GM03348 (cell line): ENCODE data around the gene PTP4A2.
"Not testable (repeated sequence)": the region's sequence is repeated elsewhere in the genome, so short reads cannot be mapped to it uniquely, and the experiment has no call there.

Source experiments
- DNase-seq: peaks from one replicate; pipeline ENCODE4 v3.0.0; 2012; ENCODE audit warnings: low spot score

PTP4A2 gene

GRCh38 chr1:31924839-31925238 lies 13.3 kb downstream of the PTP4A2 start:
- no peak for DNase-seq

- no peak for DNase-seq
Observed at GRCh38 chr1:31923901-31924535, 14.2 kb downstream of the PTP4A2 start.

- DNase-seq = no peak
Observed at GRCh38 chr1:31920956-31921355, 17.2 kb downstream of the PTP4A2 start.

DNA sequence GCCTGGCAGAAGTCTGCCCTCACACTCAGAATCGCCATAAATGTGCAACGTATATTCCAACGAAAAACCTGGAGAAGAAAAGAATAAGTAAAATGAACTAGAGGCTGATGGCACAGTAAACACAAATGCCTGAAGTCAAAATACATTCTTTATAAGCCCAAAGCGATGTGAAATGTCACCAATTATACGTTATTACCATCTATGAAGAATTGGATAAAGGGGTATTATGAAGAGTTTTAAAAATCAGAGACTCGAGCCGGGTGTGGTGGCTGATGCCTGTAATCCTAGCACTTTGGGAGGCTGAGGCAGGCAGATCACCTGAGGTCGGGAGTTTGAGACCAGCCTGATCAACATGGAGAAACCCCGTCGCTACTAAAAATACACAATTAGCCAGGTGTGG lies 18.6 kb downstream of the PTP4A2 start:
- no peak for DNase-seq

GRCh38 chr1:31915438-31915837 lies 22.7 kb downstream of the PTP4A2 start:
- no peak for DNase-seq

DNA sequence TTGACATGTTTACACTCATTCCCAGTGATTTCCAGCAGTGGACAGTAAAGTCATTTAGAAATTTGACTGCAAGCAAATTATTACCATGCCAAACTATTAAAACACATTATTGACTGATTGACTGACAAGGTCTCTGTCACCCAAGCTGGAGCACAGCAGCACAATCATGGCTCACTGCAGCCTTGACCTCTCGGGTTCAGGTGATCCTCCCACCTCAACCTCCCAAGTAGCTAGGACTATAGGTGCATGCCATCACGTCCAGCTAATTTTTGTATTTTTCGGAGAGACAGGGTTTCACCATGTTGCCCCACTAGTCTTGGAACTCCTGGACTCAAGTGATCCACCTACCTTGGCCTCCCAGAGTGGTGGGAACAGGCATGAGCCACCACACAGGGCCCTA lies 24.2 kb downstream of the PTP4A2 start:
- no peak for DNase-seq

GRCh38 chr1:31912839-31913239 lies 25.3 kb downstream of the PTP4A2 start:
- DNase-seq = no peak

- no peak for DNase-seq
Observed at GRCh38 chr1:31911994-31912780, 26.0 kb downstream of the PTP4A2 start.

- DNase-seq = no peak
Observed at GRCh38 chr1:31910933-31911332, 27.2 kb downstream of the PTP4A2 start.

DNA sequence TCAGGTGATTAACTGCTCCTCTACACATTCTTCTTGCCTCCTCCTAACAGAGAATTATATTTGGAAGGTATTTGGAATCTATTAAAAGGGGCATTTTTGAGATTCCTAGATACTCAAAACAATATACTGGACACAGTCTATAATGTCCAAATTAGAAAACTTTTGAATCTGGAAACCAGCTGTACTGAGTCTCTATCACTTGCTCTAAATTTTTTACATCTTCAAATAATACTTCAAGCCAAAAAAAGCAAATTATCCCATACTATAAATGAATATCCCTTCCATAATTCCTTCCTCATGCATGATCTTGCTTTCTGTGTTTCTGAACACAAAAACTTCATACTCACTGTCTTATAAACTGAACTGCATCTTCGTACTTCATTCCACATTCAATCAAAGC lies 28.5 kb downstream of the PTP4A2 start:
- no peak for DNase-seq

DNA sequence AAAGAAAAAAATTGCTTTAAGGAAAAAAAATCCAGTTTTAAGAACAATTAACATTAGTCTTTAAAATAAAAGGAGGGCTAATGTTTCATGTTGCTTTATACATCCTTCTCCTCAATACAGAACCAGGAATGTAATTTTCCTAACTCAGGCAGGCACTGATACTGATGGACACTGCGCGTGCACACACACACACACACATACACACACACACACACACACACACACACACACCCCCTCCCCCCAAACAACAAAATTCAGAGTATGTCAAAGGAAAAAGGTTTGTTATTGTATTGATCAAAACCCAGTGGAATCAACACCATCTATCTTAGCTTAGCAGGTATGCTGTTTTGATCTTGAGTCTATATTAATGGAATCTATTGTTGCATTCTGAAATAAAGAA lies 31.6 kb downstream of the PTP4A2 start:
- DNase-seq = no peak

DNA sequence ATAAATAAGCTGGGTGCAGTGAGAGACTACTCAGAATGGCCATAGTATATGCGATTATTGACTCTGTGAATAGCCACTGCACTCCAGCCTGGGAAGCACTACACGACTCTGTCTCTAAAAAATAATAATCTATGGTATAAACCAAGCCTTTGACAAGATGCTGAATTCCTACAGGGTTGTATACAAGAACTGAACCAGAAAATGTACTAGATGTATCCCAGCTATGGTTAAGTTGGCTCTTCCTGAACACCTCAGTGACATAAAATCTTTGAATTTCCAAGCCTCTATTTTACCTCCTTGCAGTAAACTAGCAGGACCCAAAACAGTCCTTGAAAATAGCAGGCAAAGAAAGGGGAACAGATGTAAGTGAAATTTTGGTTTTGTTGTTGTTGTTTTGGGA lies 32.5 kb downstream of the PTP4A2 start:
- no peak for DNase-seq

- no peak for DNase-seq
Observed at GRCh38 chr1:31905093-31905509, 33.1 kb downstream of the PTP4A2 start.

GRCh38 chr1:31904339-31905092 lies 33.7 kb downstream of the PTP4A2 start:
- DNase-seq = no peak

DNA sequence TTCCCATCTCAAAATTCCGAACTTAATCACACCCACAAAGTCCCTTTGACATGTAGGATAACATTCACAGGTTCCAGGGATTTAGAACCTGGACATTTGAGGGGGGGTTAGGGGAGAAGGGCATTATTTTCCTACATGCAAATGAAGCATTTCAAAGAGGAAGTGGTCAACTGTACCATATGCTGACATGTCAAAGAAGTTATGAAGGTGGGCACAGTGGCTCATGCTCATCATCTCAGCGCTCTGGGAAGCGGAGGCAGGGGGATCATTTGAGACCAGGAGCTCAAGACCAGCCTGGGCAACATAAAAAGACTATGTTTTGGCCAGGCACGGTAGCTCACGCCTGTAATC lies 35.7 kb downstream of the PTP4A2 start:
- DNase-seq = no peak

DNA sequence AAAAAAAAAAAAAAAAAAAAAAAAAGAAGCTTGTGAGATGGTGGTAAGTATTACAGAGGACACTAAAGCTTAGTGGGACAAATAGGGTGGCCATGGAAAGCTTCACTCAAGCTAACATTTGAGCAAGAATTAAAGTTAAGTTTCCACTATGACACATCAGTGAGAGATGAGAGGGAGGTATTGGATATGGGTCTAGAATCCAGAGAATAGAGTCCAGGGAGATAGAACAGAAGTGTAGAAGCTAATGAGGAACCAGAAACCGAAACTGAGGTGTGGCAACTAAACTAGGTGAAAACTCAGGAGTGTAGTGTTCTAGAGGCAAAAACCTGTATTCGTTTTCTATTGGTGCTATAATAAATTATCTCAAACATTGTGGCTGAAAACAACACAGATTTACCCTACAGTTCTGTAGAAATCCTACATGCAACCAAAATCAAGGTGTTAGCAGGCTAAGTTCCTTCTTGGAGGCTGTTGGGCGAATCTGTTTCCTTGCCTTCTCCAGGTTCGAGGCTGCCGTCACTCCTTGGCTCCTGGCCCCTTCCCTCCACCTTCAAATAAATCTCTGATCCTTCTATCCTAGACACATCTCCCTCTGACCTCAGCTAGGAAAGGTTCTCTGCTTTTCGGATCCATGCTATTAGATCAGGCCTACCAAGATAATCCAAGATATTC lies 36.2 kb downstream of the PTP4A2 start:
- DNase-seq = no peak

DNA sequence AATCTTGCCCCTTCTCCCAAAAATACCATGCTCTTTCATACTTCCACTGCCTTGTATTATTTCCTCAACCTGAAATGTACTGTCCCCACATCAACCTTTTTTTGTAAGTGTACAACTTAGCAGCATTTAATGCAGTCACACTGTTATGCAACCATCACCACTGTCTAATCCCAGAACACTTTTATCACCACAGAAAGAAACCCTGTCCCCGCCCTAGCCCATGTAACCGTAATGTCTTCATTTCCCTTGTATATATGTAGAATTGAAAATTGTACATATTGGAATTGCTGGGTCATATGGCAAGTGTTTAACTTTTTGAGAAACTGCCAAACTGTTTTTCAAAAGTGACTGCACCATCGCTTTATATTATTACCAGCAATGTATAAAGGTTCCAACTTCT lies 37.4 kb downstream of the PTP4A2 start:
- no peak for DNase-seq

DNA sequence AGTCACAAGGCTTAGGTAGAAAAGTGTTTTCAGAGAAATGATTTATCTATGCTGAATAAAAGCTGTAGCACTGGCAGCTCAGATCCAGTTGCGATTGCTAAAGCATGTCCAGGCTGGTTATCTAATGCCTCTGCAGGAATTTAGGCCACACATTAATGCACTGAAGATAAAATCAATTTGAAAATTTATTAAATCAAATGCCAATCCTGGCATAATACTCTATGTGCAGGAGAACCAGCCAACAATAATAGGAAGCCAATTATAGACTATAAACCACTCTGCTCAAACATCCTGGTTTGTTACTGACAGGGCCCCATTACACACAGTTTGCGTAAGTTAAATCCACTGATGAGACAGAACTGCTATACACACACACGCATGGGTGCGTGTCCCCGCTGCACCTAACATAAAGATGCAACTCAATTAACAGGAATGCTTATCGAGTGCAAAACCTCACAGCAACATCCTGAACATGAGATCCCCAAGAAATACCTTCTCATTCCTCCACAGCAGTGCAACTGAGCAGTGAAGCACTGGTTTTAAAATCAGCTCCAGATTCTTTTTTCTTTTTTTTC lies 40.6 kb downstream of the PTP4A2 start:
- DNase-seq = no peak

GRCh38 chr1:31895474-31896198 lies 42.5 kb downstream of the PTP4A2 start:
- DNase-seq = not testable (repeated sequence)

- DNase-seq = no peak
Observed at GRCh38 chr1:31891280-31891679, 46.9 kb downstream of the PTP4A2 start.

DNA sequence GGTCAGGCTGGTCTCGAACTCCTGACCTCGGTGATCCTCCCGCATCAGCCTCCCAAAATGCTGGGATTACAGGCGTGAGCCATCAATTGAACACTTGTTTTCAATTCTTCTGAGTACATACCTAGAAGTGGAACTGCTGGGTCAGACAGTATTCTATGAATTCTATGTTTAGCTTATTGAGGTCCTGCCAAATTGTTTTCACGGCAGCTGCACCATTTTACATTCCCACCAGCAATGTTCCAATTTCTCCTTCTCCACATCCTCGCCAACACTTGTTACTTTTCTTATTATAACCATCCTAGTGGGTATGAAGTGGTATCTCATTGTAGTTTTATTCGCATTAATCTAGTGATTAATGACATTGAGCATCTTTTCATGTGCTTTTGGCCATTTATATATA lies 49.9 kb downstream of the PTP4A2 start:
- DNase-seq = no peak

GRCh38 chr1:31886866-31887265 lies 51.3 kb downstream of the PTP4A2 start:
- DNase-seq = no peak
